Neural cell (in vitro differentiated cells): ENCODE measurements around the gene MYCBP. TPM values are rescaled to one million over a fixed set of nuclear protein-coding genes. Genes with fewer than 3 reads are reported as not detected.

Experiments
- H2AFZ ChIP-seq: fragments of 200-600, 300-800 bp; sonication (generic), shearing (Covaris generic); 2 replicates; pipeline ENCODE4 v1.6.0; 2014; ENCODE audit warnings: low read depth, mild to moderate bottlenecking, antibody characterized with exemption, low read length, moderate library complexity
- H3F3A ChIP-seq: fragments of 200-600 bp; shearing (Covaris generic); 2 replicates; pipeline ENCODE4 v1.6.1; 2016; ENCODE audit warnings: mild to moderate bottlenecking, moderate library complexity, mixed read lengths, antibody characterized with exemption, low read length; ENCODE audit not compliant: insufficient read depth, poor library complexity, severe bottlenecking
- H3K27ac ChIP-seq: fragments of 200-600, 300-800 bp; sonication (generic), shearing (Covaris generic); 2 replicates; pipeline ENCODE4 v1.5.1; 2014; ENCODE audit warnings: mild to moderate bottlenecking, low read length, moderate library complexity
- H3K27me3 ChIP-seq: fragments of 300-800, 200-600 bp; sonication (generic), shearing (Covaris generic); 2 replicates; pipeline ENCODE4 v1.6.0; 2014; ENCODE audit warnings: mild to moderate bottlenecking, low read depth, low read length, moderate library complexity; ENCODE audit not compliant: insufficient read depth
- H3K36me3 ChIP-seq: fragments of 300-800, 200-600 bp; sonication (generic), shearing (Covaris generic); 2 replicates; pipeline ENCODE4 v1.5.1; 2014; ENCODE audit warnings: mild to moderate bottlenecking, antibody characterized with exemption, low read length, moderate library complexity; ENCODE audit not compliant: insufficient read depth
- H3K4me2 ChIP-seq: fragments of 300-800, 200-600 bp; sonication (generic), shearing (Covaris generic); 2 replicates; pipeline ENCODE4 v1.6.0; 2014; ENCODE audit warnings: mild to moderate bottlenecking, low read length
- H3K4me3 ChIP-seq: fragments of 300-800, 200-600 bp; sonication (generic), shearing (Covaris generic); 2 replicates; pipeline ENCODE4 v1.5.1; 2014; ENCODE audit warnings: mild to moderate bottlenecking, low read length, moderate library complexity
- H3K79me2 ChIP-seq: fragments of 200-600 bp; shearing (Covaris generic); replicated peaks from 2 replicates; pipeline ENCODE4 v1.6.0; 2014; ENCODE audit warnings: mild to moderate bottlenecking, low read length, moderate library complexity; ENCODE audit not compliant: insufficient read depth
- H3K9ac ChIP-seq: fragments of 300-800, 200-600 bp; sonication (generic), shearing (Covaris generic); 2 replicates; pipeline ENCODE4 v1.6.1; 2016; ENCODE audit warnings: mild to moderate bottlenecking, low read length, mixed read lengths
- H3K9me2 ChIP-seq: fragments of 200-600 bp; shearing (Covaris generic); 2 replicates; pipeline ENCODE4 v1.6.1; 2016; ENCODE audit warnings: mild to moderate bottlenecking, low read length, mixed read lengths; ENCODE audit not compliant: insufficient read depth
- H3K9me3 ChIP-seq: fragments of 200-600, 300-800 bp; sonication (generic), shearing (Covaris generic); 2 replicates; pipeline ENCODE4 v1.6.1; 2016; ENCODE audit warnings: mild to moderate bottlenecking, mixed run types, low read length, moderate library complexity, mixed read lengths
- H4K20me1 ChIP-seq: fragments of 200-600 bp; shearing (Covaris generic); 2 replicates; pipeline ENCODE4 v1.6.1; 2016; ENCODE audit warnings: mild to moderate bottlenecking, mixed run types; ENCODE audit not compliant: insufficient read depth
- CTCF ChIP-seq: fragments of 450-650 bp; IDR thresholded peaks from 2 replicates; pipeline ENCODE4 v1.5.1; 2014; ENCODE audit warnings: antibody characterized with exemption, mild to moderate bottlenecking, moderate library complexity; ENCODE audit not compliant: poor library complexity, severe bottlenecking
- EP300 ChIP-seq: fragments of 450-650 bp; conservative IDR thresholded peaks from 2 replicates; pipeline ENCODE4 v1.6.1; 2014; ENCODE audit warnings: antibody characterized with exemption, mild to moderate bottlenecking, moderate library complexity; ENCODE audit not compliant: poor library complexity, severe bottlenecking
- EZH2 ChIP-seq: fragments of 200-600, 300-800 bp; shearing (Covaris generic), sonication (generic); IDR thresholded peaks from 2 replicates; pipeline ENCODE4 v1.6.1; 2014; ENCODE audit warnings: antibody characterized with exemption, low read length, borderline replicate concordance, mild to moderate bottlenecking; ENCODE audit not compliant: insufficient read depth, poor library complexity, severe bottlenecking
- MXI1 ChIP-seq: fragments of 450-650 bp; conservative IDR thresholded peaks from 2 replicates; pipeline ENCODE4 v1.6.1; 2014; ENCODE audit warnings: antibody characterized with exemption, mild to moderate bottlenecking; ENCODE audit not compliant: poor library complexity, severe bottlenecking
- POLR2AphosphoS5 ChIP-seq: IDR thresholded peaks from 2 replicates; pipeline ENCODE4 v1.6.1; 2012
- RAD21 ChIP-seq: fragments of 450-650 bp; conservative IDR thresholded peaks from 2 replicates; pipeline ENCODE4 v1.6.1; 2014; ENCODE audit warnings: antibody characterized with exemption, mild to moderate bottlenecking, moderate library complexity
- REST ChIP-seq: IDR thresholded peaks from 2 replicates; pipeline ENCODE4 v1.6.1; 2012; ENCODE audit warnings: borderline replicate concordance
- SMC3 ChIP-seq: fragments of 450-650 bp; conservative IDR thresholded peaks from 2 replicates; pipeline ENCODE4 v1.6.1; 2014; ENCODE audit warnings: antibody characterized with exemption, mild to moderate bottlenecking, moderate library complexity; ENCODE audit not compliant: poor library complexity
- TAF1 ChIP-seq: IDR thresholded peaks from 2 replicates; pipeline ENCODE4 v1.6.1; 2012; ENCODE audit warnings: low read depth
- polyA plus RNA-seq: library from polyadenylated mRNA; depleted of rRNA; stranded (reverse); fragments of >200 nt; gene quantifications from 2 replicates; pipeline ENCODE4 v1.2.3, GENCODE V29; 2014

Gene MYCBP
- polyA plus RNA-seq, 1 donor from 2014 or later = 3.0 TPM

GRCh38 chr1:38892976-38893375 is 19.8 kb upstream of the MYCBP start:
- Histone ChIP-seq H3K4me3 (no peak overlapping the region), H3K36me3 (no peaks in the 10 kb centered on the region), H3F3A (no peaks in the 10 kb centered on the region), H3K9ac (no peak overlapping the region), H3K4me2 (no peak overlapping the region), H3K9me3 (no peaks in the 10 kb centered on the region), H3K27ac (no peak overlapping the region), H3K9me2 (no peaks in the 10 kb centered on the region), H4K20me1 (no peaks in the 10 kb centered on the region), H3K79me2 (no peaks in the 10 kb centered on the region), H2AFZ (no peak overlapping the region), H3K27me3 (no peaks in the 10 kb centered on the region)
- TF ChIP-seq SMC3 = no peak

- Histone ChIP-seq H3K4me2 (no peak overlapping the region), H3K4me3 (no peak overlapping the region), H3K9me3 (no peaks in the 10 kb centered on the region), H3K27ac (no peak overlapping the region), H3K36me3 (no peaks in the 10 kb centered on the region), H3K79me2 (no peaks in the 10 kb centered on the region), H2AFZ (no peak overlapping the region), H3K9me2 (no peaks in the 10 kb centered on the region), H3K27me3 (no peaks in the 10 kb centered on the region), H3F3A (no peaks in the 10 kb centered on the region), H3K9ac (no peak overlapping the region), H4K20me1 (no peaks in the 10 kb centered on the region)
- TF ChIP-seq CTCF (no peak), RAD21 (no peak), EZH2 (no peak), REST (no peak), POLR2AphosphoS5 (no peak)
Measured at GRCh38 chr1:38891753-38892152, 18.6 kb upstream of the MYCBP start.

GRCh38 chr1:38889589-38889988 is 16.4 kb upstream of the MYCBP start:
- TF ChIP-seq MXI1 (no peak), REST (no peak), EP300 (no peak), RAD21 (no peak), EZH2 (no peak), TAF1 (no peak)
- Histone ChIP-seq H3K9ac (no peak overlapping the region), H3K4me2 (no peak overlapping the region), H3K4me3 (no peak overlapping the region), H3F3A (no peaks in the 10 kb centered on the region), H4K20me1 (no peaks in the 10 kb centered on the region), H3K79me2 (no peaks in the 10 kb centered on the region), H2AFZ (no peak overlapping the region), H3K9me2 (no peaks in the 10 kb centered on the region), H3K27ac (no peak overlapping the region), H3K27me3 (no peaks in the 10 kb centered on the region), H3K36me3 (no peaks in the 10 kb centered on the region), H3K9me3 (no peaks in the 10 kb centered on the region)
